WTC11 (cell line): ENCODE results near the gene TFB1M. TPM values are rescaled to one million over a fixed set of nuclear protein-coding genes. Genes with fewer than 3 reads are reported as not detected.

Experiments
- ATAC-seq: fragments of 200-7000 bp; cut with Tn5 transposase; 2 replicates; pipeline ENCODE4 v1.10.0; 2021; ENCODE audit warnings: mild to moderate bottlenecking, moderate library complexity
- CTCF ChIA-PET: fragments of 300-600 bp; sonication (Branson Sonifier 250); formaldehyde crosslinking; loops from one replicate; lab custom pipeline; 2021; ENCODE audit warnings: antibody characterized with exemption; lab: Charles Lee
- POLR2A ChIA-PET: fragments of 350-600 bp; sonication (Branson Sonifier 250); formaldehyde crosslinking; loops from one replicate; lab custom pipeline; 2021; ENCODE audit warnings: antibody characterized with exemption; lab: Charles Lee
- DNase-seq: peaks from one replicate; pipeline ENCODE4 v3.0.0; 2021; ENCODE audit warnings: low spot score
- H3K27ac Mint-ChIP-seq: 2 replicates; pipeline ENCODE4 v1.8.0; 2021; ENCODE audit warnings: mixed read lengths
- H3K27me3 Mint-ChIP-seq: 2 replicates; pipeline ENCODE4 v1.8.0; 2021; ENCODE audit warnings: low read depth, mild to moderate bottlenecking, moderate library complexity, mixed read lengths
- H3K36me3 Mint-ChIP-seq: 2 replicates; pipeline ENCODE4 v1.8.0; 2021; ENCODE audit warnings: mixed read lengths
- H3K4me1 Mint-ChIP-seq: 2 replicates; pipeline ENCODE4 v1.8.0; 2022; ENCODE audit warnings: mixed read lengths
- H3K4me3 Mint-ChIP-seq: 2 replicates; pipeline ENCODE4 v1.8.0; 2021; ENCODE audit warnings: mild to moderate bottlenecking, moderate library complexity, mixed read lengths
- H3K9me3 Mint-ChIP-seq: 2 replicates; pipeline ENCODE4 v1.8.0; 2021; ENCODE audit warnings: mixed read lengths
- ELF4 ChIP-seq: sonication (generic); formaldehyde crosslinking; IDR thresholded peaks from 2 replicates; pipeline ENCODE4 v1.8.1; 2022; ENCODE audit warnings: low read depth, mild to moderate bottlenecking, moderate library complexity, missing genetic modification reagents
- GABPB1 ChIP-seq: sonication (generic); formaldehyde crosslinking; IDR thresholded peaks from 2 replicates; pipeline ENCODE4 v1.8.1; 2023; ENCODE audit warnings: mild to moderate bottlenecking, missing genetic modification reagents
- GRHL2 ChIP-seq: fragments of 250-450 bp; sonication (Bioruptor Pico); IDR thresholded peaks from 2 replicates; pipeline ENCODE4 v1.8.0; 2022; ENCODE audit warnings: mild to moderate bottlenecking, moderate library complexity; ENCODE audit not compliant: insufficient replicate concordance, severe bottlenecking
- HMGA2 ChIP-seq: fragments of 250-450 bp; sonication (Bioruptor Pico); IDR thresholded peaks from 2 replicates; pipeline ENCODE4 v1.4.0; 2021; ENCODE audit warnings: mild to moderate bottlenecking, moderate library complexity
- MXD4 ChIP-seq: fragments of 250-450 bp; sonication (Bioruptor Pico); IDR thresholded peaks from 2 replicates; pipeline ENCODE4 v1.8.0; 2021; ENCODE audit warnings: mild to moderate bottlenecking, moderate library complexity, borderline replicate concordance
- MYBL2 ChIP-seq: sonication (generic); formaldehyde crosslinking; IDR thresholded peaks from 2 replicates; pipeline ENCODE4 v1.8.1; 2023; ENCODE audit warnings: mild to moderate bottlenecking, moderate library complexity, missing genetic modification reagents
- NFATC4 ChIP-seq: fragments of 250-450 bp; sonication (Bioruptor Pico); IDR thresholded peaks from 2 replicates; pipeline ENCODE4 v1.9.0; 2021; ENCODE audit warnings: mild to moderate bottlenecking
- NR1H2 ChIP-seq: sonication (generic); formaldehyde crosslinking; IDR thresholded peaks from 2 replicates; pipeline ENCODE4 v1.9.0; 2021; ENCODE audit warnings: mild to moderate bottlenecking, moderate library complexity, missing genetic modification reagents
- NR2C2 ChIP-seq: sonication (generic); formaldehyde crosslinking; IDR thresholded peaks from 2 replicates; pipeline ENCODE4 v1.8.0; 2022; ENCODE audit warnings: mild to moderate bottlenecking, missing genetic modification reagents
- NR3C1 ChIP-seq: sonication (generic); formaldehyde crosslinking; conservative IDR thresholded peaks from 2 replicates; pipeline ENCODE4 v1.8.1; 2023; ENCODE audit warnings: low read depth, mild to moderate bottlenecking, missing genetic modification reagents
- SMAD3 ChIP-seq: sonication (generic); formaldehyde crosslinking; IDR thresholded peaks from 2 replicates; pipeline ENCODE4 v1.8.0; 2022; ENCODE audit warnings: missing genetic modification reagents, mild to moderate bottlenecking, borderline replicate concordance
- SP1 ChIP-seq: sonication (generic); formaldehyde crosslinking; conservative IDR thresholded peaks from 2 replicates; pipeline ENCODE4 v1.8.1; 2022; ENCODE audit warnings: missing genetic modification reagents
- TEAD1 ChIP-seq: sonication (generic); formaldehyde crosslinking; IDR thresholded peaks from 2 replicates; pipeline ENCODE4 v1.8.0; 2022; ENCODE audit warnings: mild to moderate bottlenecking, missing genetic modification reagents
- TP53 ChIP-seq: sonication (generic); formaldehyde crosslinking; IDR thresholded peaks from 2 replicates; pipeline ENCODE4 v1.8.1; 2023; ENCODE audit warnings: mild to moderate bottlenecking, missing genetic modification reagents
- ZNF232 ChIP-seq: sonication (generic); formaldehyde crosslinking; IDR thresholded peaks from 2 replicates; pipeline ENCODE4 v1.8.0; 2022; ENCODE audit warnings: mild to moderate bottlenecking, missing genetic modification reagents
- ZNF317 ChIP-seq: sonication (generic); formaldehyde crosslinking; IDR thresholded peaks from 2 replicates; pipeline ENCODE4 v1.8.1; 2023; ENCODE audit warnings: low read depth, mild to moderate bottlenecking, moderate library complexity, missing genetic modification reagents, borderline replicate concordance
- total RNA-seq: library from RNA; stranded (reverse); gene quantifications from 3 replicates; pipeline ENCODE4 v1.2.3, GENCODE V29; 2021
- TF ChIP-seq, protein P1 (sequence below): sonication (generic); formaldehyde crosslinking; IDR thresholded peaks from 2 replicates; pipeline ENCODE4 v1.8.1; 2023; ENCODE audit warnings: mild to moderate bottlenecking, missing genetic modification reagents
- TF ChIP-seq, protein P2 (sequence below): sonication (generic); formaldehyde crosslinking; IDR thresholded peaks from 2 replicates; pipeline ENCODE4 v1.8.0; 2023; ENCODE audit warnings: mild to moderate bottlenecking, missing genetic modification reagents
- TF ChIP-seq, protein P3 (sequence below): sonication (generic); formaldehyde crosslinking; IDR thresholded peaks from 2 replicates; pipeline ENCODE4 v1.8.1; 2023; ENCODE audit warnings: mild to moderate bottlenecking, missing genetic modification reagents
- TF ChIP-seq, protein P4 (sequence below): fragments of 250-450 bp; sonication (Bioruptor Pico); IDR thresholded peaks from 2 replicates; pipeline ENCODE4 v2.1.2; 2022; ENCODE audit warnings: mild to moderate bottlenecking, moderate library complexity

The TFB1M gene
- total RNA-seq, 1 experiment from 2014 or later = 41.8 TPM

DNA sequence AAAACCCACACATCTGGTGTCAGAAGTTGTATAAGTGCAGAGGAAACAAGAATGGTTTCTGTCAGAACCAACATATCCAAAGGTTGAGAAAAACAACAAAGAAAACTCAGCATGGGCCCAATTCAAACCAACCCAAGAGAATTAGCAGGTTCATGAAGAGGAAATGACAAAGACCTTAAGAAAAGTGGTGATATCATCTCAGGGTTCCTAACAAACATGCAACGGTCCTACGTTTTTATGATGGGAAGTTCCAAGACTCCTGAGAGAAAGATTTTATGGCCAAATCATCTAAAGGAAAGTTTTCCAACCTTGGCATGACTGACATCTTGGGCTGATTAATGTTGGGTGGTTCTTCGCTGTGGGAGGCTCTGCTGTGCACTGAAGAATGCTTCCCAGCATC lies 23.0 kb downstream of the TFB1M start:
- Mint-ChIP-seq H3K27ac (no peak overlapping the region), H3K9me3 (no peaks in the 10 kb centered on the region), H3K36me3 (peaks cover 58% of the 10 kb centered on the region), H3K4me1 (no peaks in the 10 kb centered on the region; the same call in 1 of the 2 replicates), H3K27me3 (no peaks in the 10 kb centered on the region), H3K4me3 (no peak overlapping the region)
- POLR2A ChIA-PET = no interaction called here
- DNase-seq (no peak), ATAC-seq (no peak)
- CTCF ChIA-PET = no interaction called here
- TF ChIP-seq, protein P1, sequence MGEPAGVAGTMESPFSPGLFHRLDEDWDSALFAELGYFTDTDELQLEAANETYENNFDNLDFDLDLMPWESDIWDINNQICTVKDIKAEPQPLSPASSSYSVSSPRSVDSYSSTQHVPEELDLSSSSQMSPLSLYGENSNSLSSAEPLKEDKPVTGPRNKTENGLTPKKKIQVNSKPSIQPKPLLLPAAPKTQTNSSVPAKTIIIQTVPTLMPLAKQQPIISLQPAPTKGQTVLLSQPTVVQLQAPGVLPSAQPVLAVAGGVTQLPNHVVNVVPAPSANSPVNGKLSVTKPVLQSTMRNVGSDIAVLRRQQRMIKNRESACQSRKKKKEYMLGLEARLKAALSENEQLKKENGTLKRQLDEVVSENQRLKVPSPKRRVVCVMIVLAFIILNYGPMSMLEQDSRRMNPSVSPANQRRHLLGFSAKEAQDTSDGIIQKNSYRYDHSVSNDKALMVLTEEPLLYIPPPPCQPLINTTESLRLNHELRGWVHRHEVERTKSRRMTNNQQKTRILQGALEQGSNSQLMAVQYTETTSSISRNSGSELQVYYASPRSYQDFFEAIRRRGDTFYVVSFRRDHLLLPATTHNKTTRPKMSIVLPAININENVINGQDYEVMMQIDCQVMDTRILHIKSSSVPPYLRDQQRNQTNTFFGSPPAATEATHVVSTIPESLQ (CRISPR knock-in tag) = no peak
- TF ChIP-seq MXD4 (CRISPR knock-in tag) (no peak), NFATC4 (CRISPR knock-in tag) (no peak), GABPB1 (CRISPR knock-in tag) (no peak), ZNF232 (CRISPR knock-in tag) (no peak), ELF4 (CRISPR knock-in tag) (no peak), NR2C2 (CRISPR knock-in tag) (no peak), NR3C1 (CRISPR knock-in tag) (no peak), GRHL2 (CRISPR knock-in tag) (no peak), NR1H2 (CRISPR knock-in tag) (no peak), SMAD3 (no peak), TEAD1 (CRISPR knock-in tag) (no peak), ZNF317 (CRISPR knock-in tag) (no peak), MYBL2 (CRISPR knock-in tag) (no peak)
- TF ChIP-seq, protein P2, sequence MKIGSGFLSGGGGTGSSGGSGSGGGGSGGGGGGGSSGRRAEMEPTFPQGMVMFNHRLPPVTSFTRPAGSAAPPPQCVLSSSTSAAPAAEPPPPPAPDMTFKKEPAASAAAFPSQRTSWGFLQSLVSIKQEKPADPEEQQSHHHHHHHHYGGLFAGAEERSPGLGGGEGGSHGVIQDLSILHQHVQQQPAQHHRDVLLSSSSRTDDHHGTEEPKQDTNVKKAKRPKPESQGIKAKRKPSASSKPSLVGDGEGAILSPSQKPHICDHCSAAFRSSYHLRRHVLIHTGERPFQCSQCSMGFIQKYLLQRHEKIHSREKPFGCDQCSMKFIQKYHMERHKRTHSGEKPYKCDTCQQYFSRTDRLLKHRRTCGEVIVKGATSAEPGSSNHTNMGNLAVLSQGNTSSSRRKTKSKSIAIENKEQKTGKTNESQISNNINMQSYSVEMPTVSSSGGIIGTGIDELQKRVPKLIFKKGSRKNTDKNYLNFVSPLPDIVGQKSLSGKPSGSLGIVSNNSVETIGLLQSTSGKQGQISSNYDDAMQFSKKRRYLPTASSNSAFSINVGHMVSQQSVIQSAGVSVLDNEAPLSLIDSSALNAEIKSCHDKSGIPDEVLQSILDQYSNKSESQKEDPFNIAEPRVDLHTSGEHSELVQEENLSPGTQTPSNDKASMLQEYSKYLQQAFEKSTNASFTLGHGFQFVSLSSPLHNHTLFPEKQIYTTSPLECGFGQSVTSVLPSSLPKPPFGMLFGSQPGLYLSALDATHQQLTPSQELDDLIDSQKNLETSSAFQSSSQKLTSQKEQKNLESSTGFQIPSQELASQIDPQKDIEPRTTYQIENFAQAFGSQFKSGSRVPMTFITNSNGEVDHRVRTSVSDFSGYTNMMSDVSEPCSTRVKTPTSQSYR (CRISPR knock-in tag) = no peak
- TF ChIP-seq, protein P3, sequence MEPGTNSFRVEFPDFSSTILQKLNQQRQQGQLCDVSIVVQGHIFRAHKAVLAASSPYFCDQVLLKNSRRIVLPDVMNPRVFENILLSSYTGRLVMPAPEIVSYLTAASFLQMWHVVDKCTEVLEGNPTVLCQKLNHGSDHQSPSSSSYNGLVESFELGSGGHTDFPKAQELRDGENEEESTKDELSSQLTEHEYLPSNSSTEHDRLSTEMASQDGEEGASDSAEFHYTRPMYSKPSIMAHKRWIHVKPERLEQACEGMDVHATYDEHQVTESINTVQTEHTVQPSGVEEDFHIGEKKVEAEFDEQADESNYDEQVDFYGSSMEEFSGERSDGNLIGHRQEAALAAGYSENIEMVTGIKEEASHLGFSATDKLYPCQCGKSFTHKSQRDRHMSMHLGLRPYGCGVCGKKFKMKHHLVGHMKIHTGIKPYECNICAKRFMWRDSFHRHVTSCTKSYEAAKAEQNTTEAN (CRISPR knock-in tag) = no peak
- TF ChIP-seq, protein P4, sequence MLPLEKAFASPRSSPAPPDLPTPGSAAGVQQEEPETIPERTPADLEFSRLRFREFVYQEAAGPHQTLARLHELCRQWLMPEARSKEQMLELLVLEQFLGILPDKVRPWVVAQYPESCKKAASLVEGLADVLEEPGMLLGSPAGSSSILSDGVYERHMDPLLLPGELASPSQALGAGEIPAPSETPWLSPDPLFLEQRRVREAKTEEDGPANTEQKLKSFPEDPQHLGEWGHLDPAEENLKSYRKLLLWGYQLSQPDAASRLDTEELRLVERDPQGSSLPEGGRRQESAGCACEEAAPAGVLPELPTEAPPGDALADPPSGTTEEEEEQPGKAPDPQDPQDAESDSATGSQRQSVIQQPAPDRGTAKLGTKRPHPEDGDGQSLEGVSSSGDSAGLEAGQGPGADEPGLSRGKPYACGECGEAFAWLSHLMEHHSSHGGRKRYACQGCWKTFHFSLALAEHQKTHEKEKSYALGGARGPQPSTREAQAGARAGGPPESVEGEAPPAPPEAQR (CRISPR knock-in tag) = no peak

DNA sequence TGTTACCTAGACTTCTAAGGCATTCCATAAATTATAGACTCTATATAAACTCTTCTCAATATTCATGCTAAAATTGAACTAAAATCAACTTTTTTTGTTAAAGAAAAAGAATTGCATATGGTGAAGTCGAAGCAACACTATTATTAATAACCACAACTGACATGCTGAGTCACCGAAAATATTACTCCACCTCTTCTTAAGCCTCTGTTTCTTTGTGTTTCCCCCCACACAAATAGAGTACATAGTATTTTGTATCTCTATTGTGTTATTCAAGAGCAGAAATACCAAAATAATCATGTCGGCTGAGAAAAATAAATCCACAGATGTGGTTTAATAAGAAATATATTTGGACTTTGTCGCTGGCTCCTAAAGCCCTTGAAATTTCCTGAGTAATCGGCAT lies 23.8 kb downstream of the TFB1M start:
- no peaks in the 10 kb centered on the region for H3K9me3 Mint-ChIP-seq
- H3K4me3 Mint-ChIP-seq = no peak overlapping the region
- DNase-seq = no peak
- ATAC-seq = no peak
- no peaks in the 10 kb centered on the region for H3K27me3 Mint-ChIP-seq
- peaks cover 56% of the 10 kb centered on the region for H3K36me3 Mint-ChIP-seq
- TF ChIP-seq SMAD3 = no peak
- no peak for TF ChIP-seq HMGA2 (CRISPR knock-in tag)
- TF ChIP-seq TP53 (CRISPR knock-in tag) = no peak
- TF ChIP-seq, protein P3 (CRISPR knock-in tag) = no peak
- TF ChIP-seq SP1 (CRISPR knock-in tag) = no peak
- no peaks in the 10 kb centered on the region; the same call in 1 of the 2 replicates for H3K4me1 Mint-ChIP-seq
- ChIA-PET POLR2A (no interaction called here), CTCF (no interaction called here)
- no peak overlapping the region for H3K27ac Mint-ChIP-seq
